Measurements from ENCODE around the gene OR6M1.

DNA sequence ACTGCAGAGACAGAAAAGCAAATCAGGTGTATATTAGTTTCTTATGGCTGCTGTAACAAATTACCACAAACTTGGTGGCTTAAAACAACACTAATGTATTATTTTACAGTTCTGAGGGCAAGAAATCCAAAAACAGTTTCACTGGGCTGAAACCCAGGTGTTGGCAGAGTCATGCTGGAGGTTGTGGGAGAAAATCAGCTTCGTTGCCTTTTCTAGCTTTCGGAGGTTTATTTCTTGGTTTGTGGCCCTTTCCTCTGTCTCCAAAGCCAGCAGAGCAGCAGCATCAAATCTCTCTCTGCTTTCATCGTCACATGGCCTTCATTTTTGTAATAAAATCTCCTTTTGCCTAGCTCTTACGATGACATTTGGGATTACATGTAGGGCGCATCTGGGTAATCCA is 33.0 kb upstream of the OR6M1 start:
- TF ChIP-seq, protein P1, sequence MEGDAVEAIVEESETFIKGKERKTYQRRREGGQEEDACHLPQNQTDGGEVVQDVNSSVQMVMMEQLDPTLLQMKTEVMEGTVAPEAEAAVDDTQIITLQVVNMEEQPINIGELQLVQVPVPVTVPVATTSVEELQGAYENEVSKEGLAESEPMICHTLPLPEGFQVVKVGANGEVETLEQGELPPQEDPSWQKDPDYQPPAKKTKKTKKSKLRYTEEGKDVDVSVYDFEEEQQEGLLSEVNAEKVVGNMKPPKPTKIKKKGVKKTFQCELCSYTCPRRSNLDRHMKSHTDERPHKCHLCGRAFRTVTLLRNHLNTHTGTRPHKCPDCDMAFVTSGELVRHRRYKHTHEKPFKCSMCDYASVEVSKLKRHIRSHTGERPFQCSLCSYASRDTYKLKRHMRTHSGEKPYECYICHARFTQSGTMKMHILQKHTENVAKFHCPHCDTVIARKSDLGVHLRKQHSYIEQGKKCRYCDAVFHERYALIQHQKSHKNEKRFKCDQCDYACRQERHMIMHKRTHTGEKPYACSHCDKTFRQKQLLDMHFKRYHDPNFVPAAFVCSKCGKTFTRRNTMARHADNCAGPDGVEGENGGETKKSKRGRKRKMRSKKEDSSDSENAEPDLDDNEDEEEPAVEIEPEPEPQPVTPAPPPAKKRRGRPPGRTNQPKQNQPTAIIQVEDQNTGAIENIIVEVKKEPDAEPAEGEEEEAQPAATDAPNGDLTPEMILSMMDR (IDR thresholded peaks at IDR 0.05), result no peak
- TF ChIP-seq EP300 (IDR thresholded peaks at IDR 0.05), result no peak
- TF ChIP-seq POLR2A (IDR thresholded peaks at IDR 0.05), result no peak
